K562 (cell line): ENCODE data around the gene PGGHG. TPM values are rescaled to one million over a fixed set of nuclear protein-coding genes. Genes with fewer than 3 reads are reported as not detected.
"Not testable (repeated sequence)": the region's sequence is repeated elsewhere in the genome, so short reads cannot be mapped to it uniquely, and the experiment has no call there.

Experiments used
- ATAC-seq: fragments of 200-7000 bp; cut with Tn5 transposase; 3 replicates; pipeline ENCODE4 v1.9.1; 2020; ENCODE audit warnings: moderate library complexity
- BruUV-seq: library from RNA; stranded (reverse); fragments of 400-500 nt; replicated peaks from 2 replicates; lab custom pipeline; 2021; lab: Mats Ljungman, UMichigan
- CTCF ChIA-PET: fragments of 300-600 bp; formaldehyde crosslinking; extraction: SDS; loops from one replicate; lab custom pipeline; 2021; ENCODE audit warnings: low intra/inter-chr PET ratio; lab: Yijun Ruan, JAX
- POLR2A ChIA-PET: fragments of 300-600, 350-650 bp; sonication (Branson Sonifier 250); formaldehyde crosslinking; extraction: SDS; loops from one replicate; lab custom pipeline; 2021; ENCODE audit warnings: antibody characterized with exemption, inconsistent platforms; lab: Yijun Ruan, JAX
- DNase-seq, 4 experiments: peaks; one replicate each; pipeline versions ENCODE4 v3.0.0 to v3.0.0-alpha.2; 2011 to 2018; ENCODE audit warnings: low spot score in 3 of 4, mixed read lengths in 3 of 4; ENCODE audit errors: extremely low read depth in 1 of 4
- FAIRE-seq: peaks from 2 replicates; lab custom pipeline; 2011; peaks lifted over from hg19 to GRCh38; lab: Jason Lieb, UNC
- H2AFZ ChIP-seq: 2 replicates; pipeline ENCODE4 v1.6.0; 2011; ENCODE audit warnings: low read depth, low read length, control low read depth, inconsistent platforms
- H3K27ac ChIP-seq: fragments of 200-600 bp; 3 replicates; pipeline ENCODE4 v1.8.0; 2011; ENCODE audit warnings: low read depth, mild to moderate bottlenecking, control low read depth, inconsistent platforms, low read length, moderate library complexity, mixed read lengths; ENCODE audit errors: extremely low read depth
- H3K27me3 ChIP-seq, 2 experiments: fragments of 300-600 bp in 1 of 2; 2 replicates in 1 of 2; 3 replicates in 1 of 2; pipeline versions ENCODE4 v1.6.0 to v1.8.0; 2011; ENCODE audit warnings: inconsistent platforms in 2 of 2, low read length in 2 of 2, mild to moderate bottlenecking in 1 of 2, mixed read lengths in 1 of 2, moderate library complexity in 1 of 2; ENCODE audit not compliant: control insufficient read depth in 2 of 2, insufficient read depth in 2 of 2
- H3K36me3 ChIP-seq: fragments of 300-600 bp; 3 replicates; pipeline ENCODE4 v1.8.0; 2011; ENCODE audit warnings: mild to moderate bottlenecking, low read length, inconsistent platforms; ENCODE audit not compliant: control insufficient read depth, insufficient read depth
- H3K4me1 ChIP-seq, 2 experiments: fragments of 200-600 bp in 1 of 2; replicated peaks in 1 of 2; 2 replicates in 1 of 2; 3 replicates in 1 of 2; pipeline versions ENCODE4 v1.5.1 to v1.8.0; 2011; ENCODE audit warnings: inconsistent platforms in 2 of 2, low read length in 2 of 2, mild to moderate bottlenecking in 1 of 2, mixed read lengths in 1 of 2, moderate library complexity in 1 of 2; ENCODE audit not compliant: control insufficient read depth in 2 of 2, insufficient read depth in 2 of 2
- H3K4me2 ChIP-seq: 2 replicates; pipeline ENCODE4 v1.6.1; 2011; ENCODE audit warnings: low read length, control low read depth, inconsistent platforms, mixed read lengths; ENCODE audit not compliant: insufficient read depth
- H3K4me3 ChIP-seq: fragments of 200-600 bp; sonication (generic), shearing (Covaris generic); 2 replicates; pipeline ENCODE4 v1.5.1; 2016; ENCODE audit warnings: control low read depth, inconsistent platforms
- H3K79me2 ChIP-seq: fragments of 200-600 bp; 3 replicates; pipeline ENCODE4 v1.8.0; 2011; ENCODE audit warnings: low read length, inconsistent platforms; ENCODE audit not compliant: control insufficient read depth, insufficient read depth
- H3K9ac ChIP-seq, 2 experiments: 2 replicates each; pipeline versions ENCODE4 v1.6.0 to v1.6.1; 2011; ENCODE audit warnings: low read depth in 2 of 2, low read length in 2 of 2, control low read depth in 1 of 2, inconsistent platforms in 1 of 2, mild to moderate bottlenecking in 1 of 2, mixed read lengths in 1 of 2; ENCODE audit not compliant: insufficient read depth in 1 of 2
- H3K9me1 ChIP-seq: one replicate; pipeline ENCODE4 v1.6.0; 2011; ENCODE audit warnings: inconsistent platforms, mild to moderate bottlenecking, low read length, moderate library complexity; ENCODE audit not compliant: control insufficient read depth, insufficient read depth
- H3K9me3 ChIP-seq: replicated peaks from 2 replicates; pipeline ENCODE4 v1.5.1; 2011; ENCODE audit warnings: low read depth, low read length, inconsistent platforms; ENCODE audit not compliant: control insufficient read depth, insufficient read depth
- H4K20me1 ChIP-seq: replicated peaks from 2 replicates; pipeline ENCODE4 v1.6.1; 2011; ENCODE audit warnings: low read length, inconsistent platforms, mixed read lengths; ENCODE audit not compliant: control insufficient read depth, insufficient read depth
- CREB1 ChIP-seq, 2 experiments: sonication (generic) in 1 of 2; formaldehyde crosslinking in 1 of 2; IDR thresholded peaks; 2 replicates each; pipeline versions ENCODE4 v1.6.1 to v1.8.0; 2012 to 2022; ENCODE audit warnings: inconsistent platforms in 1 of 2, mild to moderate bottlenecking in 1 of 2, missing genetic modification reagents in 1 of 2, moderate library complexity in 1 of 2
- EWSR1 ChIP-seq: fragments of 450-650 bp; IDR thresholded peaks from 2 replicates; pipeline ENCODE4 v1.6.1; 2018; ENCODE audit warnings: borderline replicate concordance, mild to moderate bottlenecking, low read depth, moderate library complexity; ENCODE audit not compliant: partially characterized antibody
- HMGN3 ChIP-seq: IDR thresholded peaks from 2 replicates; pipeline ENCODE4 v1.6.1; 2011; ENCODE audit warnings: borderline replicate concordance, low read depth, mild to moderate bottlenecking, mixed read lengths, low read length; ENCODE audit not compliant: insufficient read length; ENCODE audit errors: extremely low read depth
- KDM4B ChIP-seq, 2 experiments: fragments of 450-650 bp in 1 of 2; sonication (generic) in 1 of 2; IDR thresholded peaks; 2 replicates each; pipeline ENCODE4 v1.6.1; 2016 to 2017; ENCODE audit warnings: borderline replicate concordance in 2 of 2, antibody characterized with exemption in 1 of 2, low read depth in 1 of 2, mild to moderate bottlenecking in 1 of 2
- ZBED1 ChIP-seq: IDR thresholded peaks from 2 replicates; pipeline ENCODE4 v1.6.1; 2014
- ZNF282 ChIP-seq: sonication (generic); formaldehyde crosslinking; IDR thresholded peaks from 2 replicates; pipeline ENCODE4 v1.8.1; 2023; ENCODE audit warnings: missing genetic modification reagents
- ZNF398 ChIP-seq: fragments of 250-450 bp; sonication (Bioruptor Pico); IDR thresholded peaks from 2 replicates; pipeline ENCODE4 v1.8.0; 2021; ENCODE audit warnings: moderate library complexity, mild to moderate bottlenecking, inconsistent platforms
- ZNF561 ChIP-seq: fragments of 450-650 bp; formaldehyde crosslinking; conservative IDR thresholded peaks from 2 replicates; pipeline ENCODE4 v1.4.0; 2020; ENCODE audit warnings: mild to moderate bottlenecking, moderate library complexity
- ZNF696 ChIP-seq: fragments of 250-450 bp; sonication (Bioruptor Pico); conservative IDR thresholded peaks from 2 replicates; pipeline ENCODE4 v1.4.0; 2020; ENCODE audit warnings: mild to moderate bottlenecking, moderate library complexity
- WGBS: fragments of 100-300 bp; shearing (Covaris generic); methylation state at CpG from one replicate; pipeline ENCODE4 v1.1.6; 2016; ENCODE audit warnings: low coverage, mixed read lengths; ENCODE audit not compliant: insufficient coverage; ENCODE audit errors: missing lambda C conversion rate; 5-methylcytosine and 5-hydroxymethylcytosine counted together
- in situ Hi-C: fragments of 300-500 bp; cut with MboI; formaldehyde crosslinking; loops from 4 replicates; pipeline ENCODE4 v1.15.0; 2018; ENCODE audit warnings: inconsistent platforms, mixed read lengths
- intact Hi-C: fragments of 100-400 bp; cut with micrococcal nuclease; formaldehyde crosslinking; loops from 2 replicates; pipeline ENCODE4 v1.14.2; 2022
- polyA plus RNA-seq, 8 experiments: library from polyadenylated mRNA; depleted of rRNA in 4 of 8; stranded (reverse) in 5 of 8; unstranded in 3 of 8; fragments of >200 nt; fragmentation: Nextera tagmentation in 2 of 8; fragmentation: Illumina TruSeq in 1 of 8; extraction: Ambion mirVana in 2 of 8; extraction: Trizol in 1 of 8; gene quantifications; 2 replicates each; pipeline versions ENCODE4 v1.2.1 to v1.2.3, GENCODE V29; 2011 to 2014; ENCODE audit warnings: inconsistent platforms in 1 of 8, missing spikeins in 1 of 8
- total RNA-seq, 7 experiments: library from RNA; depleted of rRNA in 6 of 7; stranded (reverse); fragments of >200 nt in 6 of 7; fragmentation: Illumina TruSeq in 2 of 7; extraction: Trizol in 2 of 7; gene quantifications; 2 replicates each; pipeline versions ENCODE4 v1.2.1 to v1.2.3, GENCODE V29; 2011 to 2021; ENCODE audit warnings: low replicate concordance in 1 of 7

Gene PGGHG
- total and polyA plus RNA-seq, 9 of the 15 experiments (the other 6 are each of a cell fraction or from before 2014, with no cell fraction given) = 0.38 to 85.1 (median 18.1) TPM

DNA sequence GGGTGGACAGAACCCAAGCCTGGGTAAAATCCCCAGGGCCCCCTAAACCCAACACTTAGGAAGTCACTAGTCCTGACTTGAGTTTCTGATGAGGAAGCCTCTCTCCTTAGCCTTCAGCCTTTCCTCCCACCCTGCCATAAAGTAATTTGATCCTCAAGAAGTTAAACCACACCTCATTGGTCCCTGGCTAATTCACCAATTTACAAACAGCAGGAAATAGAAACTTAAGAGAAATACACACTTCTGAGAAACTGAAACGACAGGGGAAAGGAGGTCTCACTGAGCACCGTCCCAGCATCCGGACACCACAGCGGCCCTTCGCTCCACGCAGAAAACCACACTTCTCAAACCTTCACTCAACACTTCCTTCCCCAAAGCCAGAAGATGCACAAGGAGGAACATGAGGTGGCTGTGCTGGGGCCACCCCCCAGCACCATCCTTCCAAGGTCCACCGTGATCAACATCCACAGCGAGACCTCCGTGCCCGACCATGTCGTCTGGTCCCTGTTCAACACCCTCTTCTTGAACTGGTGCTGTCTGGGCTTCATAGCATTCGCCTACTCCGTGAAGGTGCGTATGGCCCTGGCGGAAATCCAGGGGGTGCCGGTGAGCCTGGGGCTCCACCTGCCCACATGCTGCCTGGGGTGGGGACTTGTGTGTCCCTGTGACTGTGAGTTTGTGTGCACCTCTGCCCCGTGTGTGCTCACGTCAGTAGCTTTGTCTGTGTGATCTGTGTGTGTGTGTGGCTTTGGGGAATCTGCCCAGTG is 25.0 kb downstream of the PGGHG start, which contains the start of gene IFITM1 (continued):
- TF ChIP-seq ZNF561 (no peak), HMGN3 (no peak), ZNF696 (CRISPR knock-in tag) (no peak), ZBED1 (no peak), ZNF282 (CRISPR knock-in tag) (no peak), KDM4B (IDR thresholded peaks at IDR 0.05; ENCODE audit: borderline replicate concordance in 2 of 2, low read depth in 1 of 2) (no peak), EWSR1 (no peak), ZNF398 (CRISPR knock-in tag) (no peak)

DNA sequence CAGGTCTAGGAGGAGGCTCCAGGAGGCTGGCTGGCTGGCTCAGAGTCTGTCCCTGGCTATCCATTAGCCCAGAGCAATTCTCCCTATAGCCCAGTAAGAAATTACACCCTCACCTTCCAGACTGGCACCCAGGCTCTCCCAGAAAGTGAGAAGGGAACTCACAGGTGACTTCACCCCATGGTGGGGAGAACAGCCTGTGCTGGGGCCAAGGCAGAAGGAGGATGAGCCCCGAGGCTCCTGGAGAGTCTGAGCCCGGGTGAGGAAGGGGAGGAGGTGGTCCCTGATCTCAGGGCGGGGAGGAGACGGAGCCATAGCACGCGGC is 25.6 kb downstream of the PGGHG start:
- peak overlapping the region; percentile 69 for H3K4me3 ChIP-seq

More for the DNA sequence above, 25.6 kb downstream of the PGGHG start:
- in situ Hi-C loops (loop anchor here (5.0 kb wide), 1 partner anchor 38 kb away; no protein-coding TSS in a partner anchor), intact Hi-C loops (loop anchor here (5.0 kb wide), 1 partner anchor 47 kb away; no protein-coding TSS in a partner anchor)
- Histone ChIP-seq H3K79me2 (peaks cover 77% of the 10 kb centered on the region), H3K9ac (peak overlapping the region; percentile 82 to 98), H3K36me3 (peaks cover 32% of the 10 kb centered on the region; the same call in 1 of the 3 replicates), H3K4me2 (peak overlapping the region; percentile 95), H3K27ac (peak overlapping the region; percentile 87), H3K4me1 (peaks cover 31 to 44% of the 10 kb centered on the region in 2 experiments)
- H2AFZ ChIP-seq; H3K9me3 ChIP-seq; H4K20me1 ChIP-seq; CTCF ChIA-PET; FAIRE-seq; H3K9me1 ChIP-seq; H3K27me3 ChIP-seq; DNase-seq; ATAC-seq; BruUV-seq; TF ChIP-seq CREB1 (IDR thresholded peaks at IDR 0.05): not testable (repeated sequence)
- peak; percentile 15; the same call in 1 of the 2 replicates for TF ChIP-seq CREB1 (CRISPR knock-in tag; IDR thresholded peaks at IDR 0.05)
- 5% methylated on average over 4 of the region's 6 CpGs for WGBS
- POLR2A ChIA-PET = interaction anchor here (0.6 kb wide), 1 partner anchor 8 kb away, joined by 3 read pairs; no protein-coding TSS in a partner anchor
